ENCODE measurements around the gene KIAA1958.

GRCh38 chr9:112548051-112548440 is 61.4 kb downstream of the KIAA1958 start:
- TF ChIP-seq CTCF (IDR thresholded peaks at IDR 0.05) (no peak), EZH2 (IDR thresholded peaks at IDR 0.05; ENCODE audit: borderline replicate concordance, insufficient read depth, low read depth, low read length, poor library complexity, severe bottlenecking) (no peak)
